HepG2 (cell line): Measurements from ENCODE around the gene TIMM10. TPM values are rescaled to one million over a fixed set of nuclear protein-coding genes. Genes with fewer than 3 reads are reported as not detected.

Experiments
- ELF1 ChIP-seq: sonication (generic); formaldehyde crosslinking; IDR thresholded peaks from 2 replicates; pipeline ENCODE4 v1.4.0; 2020; ENCODE audit warnings: missing genetic modification reagents
- FOSL2 ChIP-seq: sonication (generic); formaldehyde crosslinking; IDR thresholded peaks from 2 replicates; pipeline ENCODE4 v1.4.0; 2020; ENCODE audit warnings: missing genetic modification reagents
- GATA4 ChIP-seq: sonication (generic); IDR thresholded peaks from 2 replicates; pipeline ENCODE4 v1.6.1; 2016; ENCODE audit warnings: antibody characterized with exemption, low read depth, borderline replicate concordance
- HNRNPK ChIP-seq: fragments of 200-400 bp; formaldehyde crosslinking; IDR thresholded peaks from 2 replicates; pipeline ENCODE4 v1.6.1; 2018; ENCODE audit warnings: low read length, low read depth, moderate library complexity, mild to moderate bottlenecking; ENCODE audit not compliant: poor library complexity, severe bottlenecking
- KDM1A ChIP-seq: IDR thresholded peaks from 2 replicates; pipeline ENCODE4 v1.6.1; 2016; ENCODE audit warnings: missing compliant biosample characterization
- KDM4B ChIP-seq: sonication (generic); formaldehyde crosslinking; IDR thresholded peaks from 2 replicates; pipeline ENCODE4 v1.4.0; 2020; ENCODE audit warnings: missing genetic modification reagents
- KLF16 ChIP-seq, 2 experiments: sonication (generic) in 1 of 2; formaldehyde crosslinking in 1 of 2; IDR thresholded peaks; 2 replicates each; pipeline versions ENCODE4 v1.6.1 to v1.8.0; 2016 to 2023; ENCODE audit warnings: missing genetic modification reagents in 2 of 2, missing compliant biosample characterization in 1 of 2
- MTERF4 ChIP-seq: sonication (generic); formaldehyde crosslinking; IDR thresholded peaks from 2 replicates; pipeline ENCODE4 v1.8.0; 2023; ENCODE audit warnings: mild to moderate bottlenecking, missing genetic modification reagents
- NFATC3 ChIP-seq: sonication (generic); formaldehyde crosslinking; IDR thresholded peaks from 2 replicates; pipeline ENCODE4 v1.5.1; 2020; ENCODE audit warnings: mild to moderate bottlenecking, missing genetic modification reagents
- PHF21A ChIP-seq: sonication (generic); formaldehyde crosslinking; IDR thresholded peaks from 2 replicates; pipeline ENCODE4 v1.5.0; 2020; ENCODE audit warnings: mild to moderate bottlenecking, missing genetic modification reagents
- RXRB ChIP-seq: IDR thresholded peaks from 2 replicates; pipeline ENCODE4 v1.6.1; 2016; ENCODE audit warnings: borderline replicate concordance, missing genetic modification reagents, missing compliant biosample characterization
- SMYD3 ChIP-seq: sonication (generic); formaldehyde crosslinking; IDR thresholded peaks from 2 replicates; pipeline ENCODE4 v1.8.1; 2023; ENCODE audit warnings: mild to moderate bottlenecking, missing genetic modification reagents
- TFAP4 ChIP-seq: sonication (generic); IDR thresholded peaks from 2 replicates; pipeline ENCODE4 v1.6.1; 2016; ENCODE audit warnings: low read depth, borderline replicate concordance
- U2AF2 ChIP-seq: fragments of 200-400 bp; formaldehyde crosslinking; IDR thresholded peaks from 2 replicates; pipeline ENCODE4 v1.6.1; 2017; ENCODE audit warnings: low read depth, mild to moderate bottlenecking, low read length
- ZFP82 ChIP-seq: sonication (generic); formaldehyde crosslinking; IDR thresholded peaks from 2 replicates; pipeline ENCODE4 v1.5.1; 2020; ENCODE audit warnings: mild to moderate bottlenecking, missing genetic modification reagents, borderline replicate concordance
- ZKSCAN5 ChIP-seq: sonication (generic); formaldehyde crosslinking; IDR thresholded peaks from 2 replicates; pipeline ENCODE4 v1.5.1; 2020; ENCODE audit warnings: mild to moderate bottlenecking, missing genetic modification reagents
- ZNF564 ChIP-seq: sonication (generic); formaldehyde crosslinking; IDR thresholded peaks from 2 replicates; pipeline ENCODE4 v1.8.1; 2023; ENCODE audit warnings: mild to moderate bottlenecking, missing genetic modification reagents
- ZNF704 ChIP-seq: sonication (generic); formaldehyde crosslinking; IDR thresholded peaks from 2 replicates; pipeline ENCODE4 v1.8.1; 2023; ENCODE audit warnings: mild to moderate bottlenecking, inconsistent platforms, moderate library complexity, missing genetic modification reagents, borderline replicate concordance
- ZNF766 ChIP-seq: sonication (generic); formaldehyde crosslinking; IDR thresholded peaks from 2 replicates; pipeline ENCODE4 v1.5.0; 2020; ENCODE audit warnings: missing genetic modification reagents, borderline replicate concordance
- polyA plus RNA-seq, 8 experiments: library from polyadenylated mRNA; depleted of rRNA in 3 of 8; stranded (reverse) in 7 of 8; unstranded in 1 of 8; fragments of >200 nt; fragmentation: Illumina TruSeq in 4 of 8; extraction: Trizol in 4 of 8; gene quantifications; 2 replicates each; pipeline versions ENCODE4 v1.2.1 to v1.2.3, GENCODE V29; 2011 to 2016; ENCODE audit warnings: low read depth in 4 of 8, missing spikeins in 1 of 8, mixed read lengths in 1 of 8; ENCODE audit not compliant: insufficient read depth in 1 of 8
- total RNA-seq, 5 experiments: library from RNA; depleted of rRNA; stranded (reverse); fragments of >200 nt; fragmentation: Illumina TruSeq; extraction: Trizol; gene quantifications; 2 replicates each; pipeline ENCODE4 v1.2.3, GENCODE V29; 2016; ENCODE audit warnings: low read depth in 1 of 5
- TF ChIP-seq, protein P1 (sequence below): sonication (generic); formaldehyde crosslinking; IDR thresholded peaks from 2 replicates; pipeline ENCODE4 v1.4.0; 2020; ENCODE audit warnings: missing genetic modification reagents
- TF ChIP-seq, protein P2 (sequence below): IDR thresholded peaks from 2 replicates; pipeline ENCODE4 v1.6.1; 2016
- TF ChIP-seq, protein P3 (sequence below): fragments of 450-650 bp; IDR thresholded peaks from 2 replicates; pipeline ENCODE4 v1.6.1; 2017

Gene TIMM10
- total and polyA plus RNA-seq, 2 of the 13 experiments (the other 11 are each of a cell fraction or from before 2014, with no cell fraction given) = 67.8 to 82.2 TPM

DNA sequence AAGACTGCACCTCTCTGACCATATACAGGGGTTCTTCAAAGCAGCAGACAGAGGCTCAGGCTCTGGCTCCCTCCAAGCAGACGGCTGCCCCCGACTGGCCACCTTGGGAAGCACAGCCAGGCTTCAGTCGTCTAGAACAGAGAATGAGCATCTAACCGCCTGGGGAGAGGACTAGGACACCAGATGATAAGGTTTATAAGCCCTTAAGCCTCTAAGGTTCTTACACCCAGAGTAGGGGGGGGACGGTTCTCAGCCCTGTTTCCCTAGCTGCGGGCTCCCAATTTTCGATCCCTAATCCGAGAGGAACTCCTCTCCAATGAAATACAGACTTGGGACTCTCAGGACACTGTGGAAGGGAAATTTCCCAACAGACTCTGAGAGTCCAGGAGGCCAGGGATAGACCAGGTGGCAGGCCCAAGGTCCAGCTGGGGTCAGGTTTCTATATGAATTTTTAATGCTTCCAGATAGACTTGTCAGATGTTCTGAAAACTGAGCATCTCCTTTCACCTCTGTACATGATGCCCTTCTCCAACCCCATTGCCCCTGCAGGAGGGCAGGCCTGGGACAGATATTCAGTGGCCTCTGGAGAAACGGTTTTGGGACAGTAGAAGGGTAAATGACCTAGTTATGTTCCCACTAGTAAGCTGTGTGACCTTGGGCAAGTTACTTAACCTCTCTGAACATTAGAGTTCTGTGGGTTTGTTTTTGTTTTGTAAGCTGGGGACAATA is 50.0 kb downstream of the TIMM10 start (continued):
- no peak for TF ChIP-seq RXRB (CRISPR knock-in tag)
- peak; percentile 46; the same call in 1 of the 2 replicates for TF ChIP-seq ZNF766 (CRISPR knock-in tag)
- TF ChIP-seq MTERF4 (CRISPR knock-in tag) = 0 out of 2 replicates have a peak, but pooled peaks have one; percentile 27
- no peak for TF ChIP-seq NFATC3 (CRISPR knock-in tag)
- peak; percentile 39; the same call in 1 of the 2 replicates for TF ChIP-seq KDM1A (CRISPR knock-in tag)
- TF ChIP-seq, protein P1, sequence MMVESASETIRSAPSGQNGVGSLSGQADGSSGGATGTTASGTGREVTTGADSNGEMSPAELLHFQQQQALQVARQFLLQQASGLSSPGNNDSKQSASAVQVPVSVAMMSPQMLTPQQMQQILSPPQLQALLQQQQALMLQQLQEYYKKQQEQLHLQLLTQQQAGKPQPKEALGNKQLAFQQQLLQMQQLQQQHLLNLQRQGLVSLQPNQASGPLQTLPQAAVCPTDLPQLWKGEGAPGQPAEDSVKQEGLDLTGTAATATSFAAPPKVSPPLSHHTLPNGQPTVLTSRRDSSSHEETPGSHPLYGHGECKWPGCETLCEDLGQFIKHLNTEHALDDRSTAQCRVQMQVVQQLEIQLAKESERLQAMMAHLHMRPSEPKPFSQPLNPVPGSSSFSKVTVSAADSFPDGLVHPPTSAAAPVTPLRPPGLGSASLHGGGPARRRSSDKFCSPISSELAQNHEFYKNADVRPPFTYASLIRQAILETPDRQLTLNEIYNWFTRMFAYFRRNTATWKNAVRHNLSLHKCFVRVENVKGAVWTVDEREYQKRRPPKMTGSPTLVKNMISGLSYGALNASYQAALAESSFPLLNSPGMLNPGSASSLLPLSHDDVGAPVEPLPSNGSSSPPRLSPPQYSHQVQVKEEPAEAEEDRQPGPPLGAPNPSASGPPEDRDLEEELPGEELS (CRISPR knock-in tag) = peak; percentile 17; the same call in 1 of the 2 replicates
- no peak for TF ChIP-seq ZFP82 (CRISPR knock-in tag)
- no peak; a peak in 1 of 4 replicates for TF ChIP-seq KLF16 (CRISPR knock-in tag; IDR thresholded peaks at IDR 0.05)
- TF ChIP-seq FOSL2 (CRISPR knock-in tag) = no peak
- peak; percentile 29; the same call in 1 of the 2 replicates for TF ChIP-seq TFAP4
- TF ChIP-seq, protein P2, sequence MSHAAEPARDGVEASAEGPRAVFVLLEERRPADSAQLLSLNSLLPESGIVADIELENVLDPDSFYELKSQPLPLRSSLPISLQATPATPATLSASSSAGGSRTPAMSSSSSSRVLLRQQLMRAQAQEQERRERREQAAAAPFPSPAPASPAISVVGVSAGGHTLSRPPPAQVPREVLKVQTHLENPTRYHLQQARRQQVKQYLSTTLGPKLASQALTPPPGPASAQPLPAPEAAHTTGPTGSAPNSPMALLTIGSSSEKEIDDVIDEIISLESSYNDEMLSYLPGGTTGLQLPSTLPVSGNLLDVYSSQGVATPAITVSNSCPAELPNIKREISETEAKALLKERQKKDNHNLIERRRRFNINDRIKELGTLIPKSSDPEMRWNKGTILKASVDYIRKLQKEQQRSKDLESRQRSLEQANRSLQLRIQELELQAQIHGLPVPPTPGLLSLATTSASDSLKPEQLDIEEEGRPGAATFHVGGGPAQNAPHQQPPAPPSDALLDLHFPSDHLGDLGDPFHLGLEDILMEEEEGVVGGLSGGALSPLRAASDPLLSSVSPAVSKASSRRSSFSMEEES (CRISPR knock-in tag) = no peak
- TF ChIP-seq ZKSCAN5 (CRISPR knock-in tag) = no peak
- no peak for TF ChIP-seq ZNF564 (CRISPR knock-in tag)
- TF ChIP-seq HNRNPK = no peak
- TF ChIP-seq ZNF704 (CRISPR knock-in tag) = no peak
- peak; percentile 57; the same call in 1 of the 2 replicates for TF ChIP-seq PHF21A (CRISPR knock-in tag)
- TF ChIP-seq, protein P3, sequence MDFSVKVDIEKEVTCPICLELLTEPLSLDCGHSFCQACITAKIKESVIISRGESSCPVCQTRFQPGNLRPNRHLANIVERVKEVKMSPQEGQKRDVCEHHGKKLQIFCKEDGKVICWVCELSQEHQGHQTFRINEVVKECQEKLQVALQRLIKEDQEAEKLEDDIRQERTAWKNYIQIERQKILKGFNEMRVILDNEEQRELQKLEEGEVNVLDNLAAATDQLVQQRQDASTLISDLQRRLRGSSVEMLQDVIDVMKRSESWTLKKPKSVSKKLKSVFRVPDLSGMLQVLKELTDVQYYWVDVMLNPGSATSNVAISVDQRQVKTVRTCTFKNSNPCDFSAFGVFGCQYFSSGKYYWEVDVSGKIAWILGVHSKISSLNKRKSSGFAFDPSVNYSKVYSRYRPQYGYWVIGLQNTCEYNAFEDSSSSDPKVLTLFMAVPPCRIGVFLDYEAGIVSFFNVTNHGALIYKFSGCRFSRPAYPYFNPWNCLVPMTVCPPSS = no peak
- TF ChIP-seq U2AF2 = no peak
- TF ChIP-seq SMYD3 = no peak
- TF ChIP-seq ELF1 (CRISPR knock-in tag) = no peak
- no peak for TF ChIP-seq KDM4B (CRISPR knock-in tag)
- TF ChIP-seq GATA4 = no peak
